HG03439 (cell line): Measurements from ENCODE around the gene HOXC6.

ENCODE experiments used
- ATAC-seq: cut with Tn5 transposase; IDR thresholded peaks from one replicate; pipeline ENCODE4 v1.9.1; 2021; ENCODE audit warnings: mild to moderate bottlenecking, moderate library complexity; ENCODE audit not compliant: unreplicated experiment

HOXC6 gene

DNA sequence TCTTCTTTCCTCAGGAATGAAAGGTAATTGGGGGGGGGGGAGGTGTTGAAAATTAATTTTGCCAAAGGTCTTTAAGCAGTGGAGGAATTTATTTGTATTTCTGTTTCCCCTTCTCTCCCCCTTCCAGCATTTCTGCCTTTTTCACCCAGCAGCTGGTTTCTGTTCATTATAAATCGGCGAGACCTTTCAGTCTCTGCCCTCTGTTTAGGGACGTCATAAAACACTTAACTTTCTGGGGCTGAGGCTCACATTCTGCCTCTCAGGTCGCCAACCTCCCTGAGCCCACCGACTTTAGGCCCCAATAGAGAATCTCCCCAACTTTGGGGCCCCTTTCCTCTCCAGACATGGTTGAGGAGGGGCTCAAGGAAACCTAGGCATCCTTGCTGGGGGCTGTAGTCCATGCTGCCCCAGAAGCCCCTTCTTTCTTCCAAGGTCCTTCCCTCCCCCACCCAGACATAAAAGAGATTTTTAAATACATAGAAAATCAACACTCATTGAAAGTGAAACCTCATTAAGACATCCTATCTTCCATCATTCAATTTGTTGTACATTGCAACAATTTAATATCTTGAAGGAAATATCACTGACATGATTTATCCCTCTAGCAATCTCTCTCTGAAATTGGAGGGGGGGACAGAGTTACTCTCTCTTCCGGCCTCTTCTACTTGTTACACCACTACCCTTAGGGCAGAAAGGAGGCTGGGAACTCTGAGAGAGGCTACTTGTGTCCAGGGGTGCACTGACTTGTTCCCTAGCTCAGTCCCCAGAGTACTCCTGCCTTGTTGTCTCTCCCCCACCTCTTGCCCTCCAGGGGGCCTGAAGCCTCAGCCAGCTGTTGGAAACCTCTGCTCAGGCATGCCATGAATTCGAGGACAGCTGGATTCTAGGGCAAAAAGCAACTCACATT lies 2.5 kb upstream of the HOXC6 start:
- ATAC-seq, result no peak

DNA sequence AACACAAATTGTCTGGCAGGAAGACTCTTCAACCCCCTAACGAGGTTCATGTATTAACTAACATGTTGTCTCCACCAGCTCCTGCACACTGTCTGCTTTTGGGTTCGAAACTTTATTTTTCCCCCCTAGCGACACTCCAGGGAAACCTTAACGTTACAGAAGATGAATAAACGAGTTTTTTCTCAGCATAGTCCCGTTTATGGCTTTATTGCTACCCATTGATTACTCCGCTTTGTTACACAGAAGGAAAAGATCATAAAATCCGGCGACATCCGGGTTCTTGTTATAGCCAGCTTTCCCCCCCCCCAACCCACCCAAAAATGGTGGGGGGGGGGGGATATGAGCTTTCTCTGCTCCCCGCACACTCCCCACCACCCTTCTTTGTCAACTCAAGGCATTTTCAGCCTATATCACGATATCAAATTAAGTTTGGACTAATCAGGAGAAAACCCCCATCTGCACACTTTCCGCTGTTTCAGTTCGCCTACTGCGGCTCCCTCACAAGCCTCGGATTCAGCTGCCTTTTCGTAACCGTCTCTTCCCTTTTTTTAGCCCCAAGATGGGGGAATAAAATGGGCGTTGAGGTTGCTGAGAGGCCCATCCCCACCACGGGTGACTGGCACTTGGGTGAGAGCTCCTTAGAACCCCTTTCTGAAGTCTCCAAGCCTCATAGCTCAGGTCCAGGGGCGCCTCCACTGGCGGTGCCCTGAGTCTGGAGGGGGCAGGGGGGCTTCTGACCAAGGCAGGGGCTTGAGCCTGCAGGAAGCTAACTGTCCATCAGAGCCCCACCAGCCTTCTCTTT lies 1.4 kb upstream of the HOXC6 start:
- ATAC-seq, result no peak

DNA sequence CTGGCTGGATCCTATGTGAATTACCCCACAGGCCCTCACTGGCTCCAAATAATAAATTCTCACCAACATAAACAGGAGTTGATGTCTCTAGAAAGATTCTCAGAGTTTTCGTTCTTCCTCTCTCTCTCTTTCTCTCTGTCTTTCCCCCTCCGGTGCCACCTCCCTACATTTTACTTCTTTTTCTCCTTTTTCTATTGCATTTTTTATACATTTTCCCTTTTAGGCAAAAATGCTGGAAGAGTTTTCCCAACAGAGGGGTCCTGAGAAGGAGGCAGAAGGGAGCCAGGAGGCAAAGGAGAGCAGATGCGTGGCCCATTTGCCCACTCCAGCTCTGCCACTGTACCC lies 826 bp upstream of the HOXC6 start:
- no peak for ATAC-seq

DNA sequence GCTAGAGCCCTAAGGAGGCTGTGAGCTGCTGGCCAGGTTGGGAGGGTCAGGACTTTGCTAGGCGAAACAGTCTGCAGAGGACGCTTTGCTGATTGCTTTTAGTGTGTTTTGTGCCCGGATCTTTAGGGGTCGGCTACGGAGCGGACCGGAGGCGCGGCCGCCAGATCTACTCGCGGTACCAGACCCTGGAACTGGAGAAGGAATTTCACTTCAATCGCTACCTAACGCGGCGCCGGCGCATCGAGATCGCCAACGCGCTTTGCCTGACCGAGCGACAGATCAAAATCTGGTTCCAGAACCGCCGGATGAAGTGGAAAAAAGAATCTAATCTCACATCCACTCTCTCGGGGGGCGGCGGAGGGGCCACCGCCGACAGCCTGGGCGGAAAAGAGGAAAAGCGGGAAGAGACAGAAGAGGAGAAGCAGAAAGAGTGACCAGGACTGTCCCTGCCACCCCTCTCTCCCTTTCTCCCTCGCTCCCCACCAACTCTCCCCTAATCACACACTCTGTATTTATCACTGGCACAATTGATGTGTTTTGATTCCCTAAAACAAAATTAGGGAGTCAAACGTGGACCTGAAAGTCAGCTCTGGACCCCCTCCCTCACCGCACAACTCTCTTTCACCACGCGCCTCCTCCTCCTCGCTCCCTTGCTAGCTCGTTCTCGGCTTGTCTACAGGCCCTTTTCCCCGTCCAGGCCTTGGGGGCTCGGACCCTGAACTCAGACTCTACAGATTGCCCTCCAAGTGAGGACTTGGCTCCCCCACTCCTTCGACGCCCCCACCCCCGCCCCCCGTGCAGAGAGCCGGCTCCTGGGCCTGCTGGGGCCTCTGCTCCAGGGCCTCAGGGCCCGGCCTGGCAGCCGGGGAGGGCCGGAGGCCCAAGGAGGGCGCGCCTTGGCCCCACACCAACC lies 1.5 kb downstream of the HOXC6 start:
- no peak for ATAC-seq

DNA sequence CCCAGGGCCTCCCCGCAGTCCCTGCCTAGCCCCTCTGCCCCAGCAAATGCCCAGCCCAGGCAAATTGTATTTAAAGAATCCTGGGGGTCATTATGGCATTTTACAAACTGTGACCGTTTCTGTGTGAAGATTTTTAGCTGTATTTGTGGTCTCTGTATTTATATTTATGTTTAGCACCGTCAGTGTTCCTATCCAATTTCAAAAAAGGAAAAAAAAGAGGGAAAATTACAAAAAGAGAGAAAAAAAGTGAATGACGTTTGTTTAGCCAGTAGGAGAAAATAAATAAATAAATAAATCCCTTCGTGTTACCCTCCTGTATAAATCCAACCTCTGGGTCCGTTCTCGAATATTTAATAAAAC lies 2.2 kb downstream of the HOXC6 start:
- no peak for ATAC-seq

DNA sequence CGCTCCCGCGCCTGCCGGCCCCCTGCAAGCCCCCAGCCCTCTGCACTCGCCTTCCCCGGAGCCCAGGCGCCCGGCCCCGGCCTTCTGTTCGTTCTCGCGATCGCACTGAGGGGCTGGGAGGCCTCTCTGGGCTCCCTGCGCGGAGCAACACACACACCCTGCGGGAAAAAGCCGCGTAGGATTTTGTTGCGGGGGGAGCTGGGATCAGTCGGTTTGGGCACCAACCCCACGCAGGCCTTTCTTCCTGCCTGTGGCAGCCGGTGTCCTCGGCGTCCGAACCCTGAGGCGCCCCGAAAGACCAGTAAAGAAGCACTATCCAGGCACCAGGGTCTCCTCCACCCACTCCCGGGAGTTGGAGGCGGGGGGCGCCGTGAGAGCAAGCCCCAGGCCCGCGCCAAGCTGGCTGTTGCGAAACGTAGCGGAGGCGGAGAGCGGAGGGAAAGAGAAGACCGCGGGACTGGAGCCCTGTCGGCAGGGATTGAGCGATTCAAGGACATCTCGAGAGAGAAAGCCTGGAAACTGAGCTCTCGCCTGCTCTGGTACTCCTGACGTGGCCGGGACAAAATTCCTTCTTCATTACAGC lies 2.7 kb downstream of the HOXC6 start:
- no peak for ATAC-seq

DNA sequence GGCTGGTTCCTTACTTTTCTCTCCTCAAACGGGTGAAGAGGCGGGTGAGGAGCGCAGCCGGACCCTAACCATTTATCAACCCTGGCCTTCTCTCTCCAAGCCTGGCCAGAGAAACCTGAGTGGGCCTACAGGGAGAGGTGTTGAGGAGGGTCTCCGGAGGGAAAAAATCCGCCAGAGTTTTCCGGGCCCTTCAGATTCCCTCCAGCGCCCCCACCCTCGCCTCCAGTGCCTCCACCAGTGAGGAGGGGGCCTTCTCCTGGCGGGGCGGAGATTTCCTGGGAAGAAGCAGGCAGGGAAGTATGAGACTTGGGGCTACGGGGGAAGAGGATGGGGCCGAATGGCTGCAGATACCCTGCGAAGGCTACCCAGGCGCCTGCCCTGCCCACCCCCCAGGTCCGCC lies 3.2 kb downstream of the HOXC6 start:
- ATAC-seq, result no peak

DNA sequence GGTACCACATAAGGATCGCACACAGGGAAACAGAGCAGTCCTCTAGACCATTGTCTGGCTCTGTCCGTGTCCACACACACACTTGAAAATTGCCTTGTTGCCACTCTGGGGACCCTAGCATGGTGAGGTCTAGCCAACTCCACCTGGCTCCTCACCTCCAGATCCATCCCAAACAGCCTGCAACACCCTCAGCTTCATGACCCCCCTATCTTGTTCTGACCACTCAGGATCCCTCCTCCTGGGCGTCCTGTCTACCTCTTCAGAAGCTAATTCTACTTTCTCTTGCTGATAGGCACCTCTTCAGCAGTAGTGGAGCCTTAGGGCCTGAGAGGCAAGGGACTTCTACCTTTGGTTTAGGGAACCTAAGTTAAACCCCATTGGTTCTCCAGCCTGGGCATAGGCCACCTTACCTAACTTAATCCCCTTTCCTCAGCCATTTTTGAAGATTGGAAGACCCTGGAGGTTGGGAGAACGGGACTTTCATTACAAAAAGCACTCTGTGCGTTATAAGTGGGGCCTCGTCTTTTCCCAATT lies 3.9 kb downstream of the HOXC6 start:
- ATAC-seq, result no peak

DNA sequence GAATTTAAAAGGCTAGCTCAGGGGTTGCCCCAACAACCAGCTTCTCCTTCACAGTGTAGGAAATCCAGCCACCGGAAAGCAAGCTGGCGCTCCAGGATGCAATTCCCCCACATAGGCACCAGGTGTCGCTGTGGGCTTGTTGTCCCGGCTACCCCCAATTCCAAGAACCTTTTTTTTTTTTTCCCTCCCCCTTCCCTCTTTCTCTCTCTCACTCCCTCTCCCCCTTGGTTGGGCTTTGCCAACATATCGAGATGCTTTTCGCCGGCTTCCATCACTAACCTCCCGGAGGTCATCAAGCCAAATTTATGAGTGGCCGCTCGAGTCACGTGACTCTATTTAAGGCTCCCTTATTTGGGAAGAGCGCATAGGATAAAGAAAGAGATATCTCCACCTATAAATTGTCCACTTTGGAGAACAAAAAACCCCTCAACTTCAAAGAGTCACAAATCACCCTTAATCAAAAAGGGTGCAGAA lies 4.4 kb downstream of the HOXC6 start, which contains the start of gene HOXC5:
TSS of gene HOXC5 (plus strand) at position 424 of the 474 bp plus-strand sequence. CDS start 73 bp downstream, outside the sequence.
- ATAC-seq, result no peak

DNA sequence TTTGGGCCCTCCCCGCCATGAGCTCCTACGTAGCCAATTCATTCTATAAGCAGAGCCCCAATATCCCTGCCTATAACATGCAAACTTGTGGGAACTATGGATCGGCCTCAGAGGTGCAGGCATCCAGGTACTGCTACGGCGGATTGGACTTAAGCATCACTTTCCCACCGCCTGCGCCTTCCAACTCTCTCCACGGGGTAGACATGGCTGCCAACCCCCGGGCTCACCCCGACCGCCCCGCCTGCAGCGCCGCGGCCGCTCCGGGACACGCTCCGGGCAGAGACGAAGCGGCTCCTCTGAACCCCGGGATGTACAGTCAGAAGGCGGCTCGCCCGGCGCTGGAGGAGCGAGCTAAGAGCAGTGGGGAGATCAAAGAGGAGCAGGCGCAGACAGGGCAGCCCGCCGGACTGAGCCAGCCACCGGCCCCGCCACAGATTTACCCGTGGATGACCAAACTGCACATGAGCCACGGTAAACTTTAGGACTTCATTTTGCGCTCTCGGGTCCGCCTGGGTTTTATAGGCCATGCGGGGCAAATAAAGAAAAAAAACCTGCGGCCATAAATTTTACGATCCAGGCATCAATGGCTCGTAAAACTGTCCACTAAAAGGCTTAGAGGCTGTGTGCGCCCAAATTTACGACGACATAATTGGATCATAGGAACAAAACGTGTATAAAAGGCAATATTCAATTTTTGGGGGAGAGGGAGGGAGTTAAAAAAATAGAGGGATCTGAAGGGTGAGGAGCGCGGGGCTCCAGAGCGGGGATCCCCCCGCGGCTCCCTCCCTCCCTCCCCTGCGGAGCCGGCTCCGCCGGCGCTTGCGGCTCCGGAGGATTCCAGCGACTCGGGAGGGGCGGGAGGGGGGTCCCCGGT lies 5.1 kb downstream of the HOXC6 start:
- no peak for ATAC-seq

DNA sequence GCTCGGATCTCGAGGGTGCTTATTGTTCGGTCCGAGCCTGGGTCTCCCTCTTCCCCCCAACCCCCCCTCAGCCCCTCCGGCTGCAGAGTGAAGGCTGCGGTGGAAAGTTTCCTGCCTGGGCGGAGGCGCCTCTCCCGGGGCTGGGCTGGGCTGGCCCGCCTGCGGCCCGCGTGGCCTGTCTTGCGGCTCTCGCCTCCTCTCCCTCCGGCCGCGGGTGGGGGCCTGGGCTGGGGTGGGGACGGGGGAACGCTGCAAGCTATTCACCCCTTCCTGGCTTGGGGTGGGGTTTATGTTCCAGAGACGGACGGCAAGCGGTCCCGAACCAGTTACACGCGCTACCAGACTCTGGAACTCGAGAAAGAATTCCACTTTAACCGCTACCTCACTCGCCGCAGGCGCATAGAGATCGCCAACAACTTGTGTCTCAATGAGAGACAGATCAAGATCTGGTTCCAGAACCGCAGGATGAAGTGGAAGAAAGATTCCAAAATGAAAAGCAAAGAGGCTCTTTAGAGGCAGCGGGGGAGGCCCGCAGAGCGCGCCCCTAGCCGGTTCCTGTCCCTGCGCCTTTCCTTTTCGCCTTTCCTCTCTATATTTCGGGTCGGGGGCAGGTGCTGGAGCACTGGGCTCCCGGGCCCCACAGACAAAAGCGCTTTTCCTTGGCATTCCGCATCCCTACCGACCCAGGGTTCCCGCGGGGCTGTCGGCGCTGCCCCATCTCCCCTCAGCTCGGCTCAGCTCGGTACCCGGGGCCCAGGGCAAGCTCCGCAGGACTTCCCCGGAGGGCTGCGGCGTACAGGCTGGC lies 5.9 kb downstream of the HOXC6 start:
- ATAC-seq, result no peak

DNA sequence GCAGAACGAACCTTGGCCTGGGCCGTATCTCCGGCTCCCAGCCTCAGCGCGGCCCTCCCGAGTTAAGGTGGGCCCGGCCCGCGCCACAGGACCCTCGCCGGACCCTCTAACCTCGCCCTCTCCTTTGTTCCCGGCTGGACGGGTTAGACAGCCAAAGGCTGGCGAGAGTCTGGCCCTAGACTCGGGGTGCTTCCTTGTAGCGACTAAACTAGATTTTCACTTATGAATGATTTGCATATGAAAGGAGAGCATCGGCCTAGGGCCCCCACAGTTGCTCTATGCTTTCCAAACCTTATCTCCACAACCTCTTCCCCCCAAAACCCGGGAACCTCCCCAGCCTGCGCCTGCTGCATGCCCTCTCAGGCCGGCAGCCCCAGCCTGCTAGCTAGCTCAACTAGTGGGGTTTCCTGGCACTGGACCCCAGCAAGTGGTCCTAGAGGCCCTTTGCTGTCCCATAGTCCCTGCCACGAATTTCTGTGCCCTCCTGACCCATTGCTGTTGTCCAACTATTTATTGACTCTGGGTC lies 6.6 kb downstream of the HOXC6 start:
- ATAC-seq, result no peak

DNA sequence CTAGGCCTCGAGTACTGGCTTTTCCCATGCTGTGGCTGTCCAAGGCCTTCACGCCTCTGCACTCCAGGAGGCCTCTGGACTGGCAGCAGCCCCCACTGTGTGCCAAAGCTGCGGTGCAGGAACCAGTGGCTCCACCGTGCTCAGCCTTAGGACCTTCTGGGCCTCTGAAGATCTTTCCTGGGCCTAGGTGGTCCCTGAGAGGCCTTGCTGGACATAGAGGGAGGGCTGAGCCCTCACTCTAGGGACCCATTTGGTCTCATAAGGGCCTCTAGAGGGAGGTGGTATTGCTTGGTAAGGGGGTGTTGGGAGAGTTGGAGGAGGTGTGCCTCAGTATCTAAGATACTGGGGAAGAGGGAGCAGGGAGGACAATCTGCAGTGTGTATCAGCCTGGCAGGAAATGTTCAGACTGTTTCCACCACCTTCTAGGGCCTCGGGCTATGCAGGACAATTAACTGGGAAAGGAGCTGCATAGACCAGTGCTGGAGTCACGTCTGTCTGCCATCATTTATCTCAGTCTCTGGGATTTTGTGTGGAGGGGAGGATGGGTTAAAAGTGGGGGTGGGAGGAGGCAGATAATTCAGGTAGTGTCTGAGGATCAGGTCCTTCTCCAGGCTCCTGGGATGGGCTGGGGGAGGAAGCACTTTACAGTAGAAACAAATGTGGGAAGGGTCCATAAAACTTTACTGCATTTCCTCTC lies 7.5 kb downstream of the HOXC6 start:
- ATAC-seq, result no peak

DNA sequence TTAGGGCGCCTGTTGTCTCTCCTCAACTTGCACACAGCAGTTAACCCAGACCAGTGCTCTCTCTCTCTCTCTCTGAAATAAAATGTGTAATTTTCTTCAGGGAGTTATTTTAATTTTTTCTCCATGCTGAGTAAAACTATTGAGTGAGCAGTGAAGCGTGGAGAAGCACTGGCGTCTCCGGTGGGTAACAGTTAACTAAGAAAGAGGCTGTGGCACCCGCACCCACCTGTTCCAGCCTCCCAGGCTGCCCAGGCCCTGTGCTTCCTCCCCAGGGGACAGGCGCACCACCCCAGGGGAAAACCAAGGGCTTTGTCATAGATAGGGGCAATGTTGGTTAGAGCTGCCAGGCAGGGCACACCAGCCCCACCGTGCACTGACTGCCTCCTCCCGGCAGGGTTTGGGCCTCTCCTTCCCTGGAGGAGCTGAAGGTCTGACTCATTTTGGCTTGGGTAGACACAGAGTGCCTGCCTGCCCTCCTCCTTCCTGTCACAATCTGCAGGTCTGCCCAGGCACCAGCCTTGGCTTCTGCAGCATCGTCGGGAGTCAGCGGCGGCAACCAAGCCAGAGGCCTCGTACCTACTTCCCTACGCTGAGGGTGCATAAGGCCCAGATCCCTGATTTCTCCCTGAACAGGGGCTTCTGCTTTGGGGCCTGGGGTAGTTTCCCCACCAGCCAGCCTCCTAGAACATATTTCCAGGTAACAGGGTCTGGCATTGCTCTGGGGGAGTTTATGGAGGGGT lies 8.6 kb downstream of the HOXC6 start:
- ATAC-seq, result no peak

DNA sequence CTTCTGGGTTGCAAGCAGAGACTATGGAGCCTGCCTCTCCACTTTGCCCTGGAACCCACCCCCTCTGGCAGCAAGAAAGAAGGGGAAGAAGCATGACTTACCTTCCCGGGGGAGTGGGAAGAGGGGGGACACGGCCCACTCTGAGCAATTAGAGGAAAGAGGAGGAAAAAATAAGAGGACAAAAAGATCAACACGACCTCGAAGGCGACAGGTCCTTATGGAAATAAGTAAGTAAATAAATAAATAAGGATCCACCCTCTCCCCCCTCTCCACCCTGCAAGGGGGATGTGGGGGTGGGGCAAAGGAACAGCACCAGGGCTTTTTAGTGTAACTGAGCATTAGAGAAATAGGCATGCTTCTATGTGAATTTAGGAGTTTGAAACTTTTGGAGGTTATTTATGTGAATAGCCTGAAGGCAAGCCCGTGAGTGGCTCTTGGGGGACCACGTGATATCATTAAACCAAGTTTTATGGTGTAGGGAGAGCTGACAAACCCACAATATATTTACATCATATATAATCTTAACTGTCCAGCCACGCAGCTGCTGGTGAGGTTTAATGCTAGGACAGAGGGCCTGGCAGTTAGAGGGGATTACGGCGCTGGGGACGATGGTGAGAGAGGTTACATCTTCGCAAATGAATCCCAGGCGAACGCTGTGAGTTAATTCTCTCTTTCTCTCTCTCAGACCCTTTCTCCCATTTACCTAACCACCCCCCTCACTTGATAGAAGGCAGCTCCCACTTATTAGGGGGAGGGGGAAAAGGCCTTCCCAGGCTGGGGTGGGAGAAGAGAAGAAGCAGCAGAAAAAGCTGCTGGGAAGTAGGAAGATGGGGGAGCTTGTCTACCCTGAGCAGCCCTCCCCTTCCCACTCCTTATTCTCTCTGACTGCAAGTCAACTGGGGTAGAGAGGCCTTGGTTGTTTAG lies 9.4 kb downstream of the HOXC6 start:
- ATAC-seq, result no peak

DNA sequence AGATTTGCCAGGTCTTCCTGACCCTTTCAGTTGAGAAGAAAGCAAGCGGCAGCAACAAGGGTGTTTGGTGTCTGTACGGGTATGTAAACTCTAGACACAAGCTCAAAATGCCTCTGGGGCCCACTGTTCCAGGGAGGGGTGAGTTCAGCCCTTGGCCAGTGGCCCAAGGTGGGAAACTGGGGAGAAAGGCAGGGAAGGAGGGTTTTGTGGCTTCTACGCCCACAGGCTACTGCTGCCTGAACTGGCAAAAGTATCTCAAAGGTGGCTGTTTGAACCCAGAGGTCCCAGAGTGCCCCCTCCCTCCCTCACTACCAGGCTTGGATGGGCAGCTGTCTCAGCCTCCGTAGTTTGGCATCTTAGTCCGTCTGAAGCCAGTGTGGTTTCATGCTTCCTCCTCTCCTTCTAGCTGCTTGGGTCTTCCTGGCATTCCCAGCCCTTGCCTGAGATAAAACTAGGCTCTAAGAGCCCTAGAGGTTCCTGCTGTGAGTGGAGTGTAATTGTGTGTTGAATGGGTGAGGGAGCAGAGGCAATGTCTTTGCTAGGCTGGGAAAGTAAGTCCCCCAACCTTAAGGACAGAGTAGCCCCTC lies 10.1 kb downstream of the HOXC6 start:
- ATAC-seq, result no peak
